ENCODE results near the gene SLC9A2. TPM values are rescaled to one million over a fixed set of nuclear protein-coding genes. Genes with fewer than 3 reads are reported as not detected.

SLC9A2 gene
- total RNA-seq, 1 donor from 2014 or later: 0.32 TPM

DNA sequence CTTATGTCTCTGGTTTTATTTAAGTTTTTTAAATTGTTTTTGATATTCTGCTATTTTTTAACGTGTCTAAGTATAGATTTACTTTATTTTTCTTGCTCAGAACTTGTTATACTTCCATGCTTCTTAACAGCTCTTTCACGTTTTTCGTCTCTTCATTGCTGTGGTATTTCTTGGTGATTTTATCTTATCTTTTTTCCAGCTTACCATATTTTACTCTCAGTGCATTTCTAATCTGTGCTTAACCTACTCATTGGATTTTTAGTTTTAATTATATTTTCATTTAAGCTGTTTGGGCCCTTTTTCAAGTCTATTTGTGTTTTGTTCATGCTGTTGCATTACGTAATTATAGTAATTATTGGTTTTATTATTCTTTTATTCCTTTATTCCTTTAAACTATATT is 11.1 kb downstream of the SLC9A2 start:
- Histone ChIP-seq H3K9ac (ENCODE audit: low read length) (no peak overlapping the region), H3K36me3 (ENCODE audit: insufficient read depth, low read length) (no peaks in the 10 kb centered on the region), H3K4me1 (ENCODE audit: insufficient read depth, low read length) (no peaks in the 10 kb centered on the region), H4K20me1 (ENCODE audit: insufficient read depth, low read length) (no peaks in the 10 kb centered on the region), H3K4me2 (ENCODE audit: low read length) (no peak overlapping the region), H3K9me3 (ENCODE audit: insufficient read depth, low read depth, low read length) (no peaks in the 10 kb centered on the region), H3K27me3 (ENCODE audit: insufficient read depth, low read length) (no peaks in the 10 kb centered on the region), H2AFZ (ENCODE audit: low read depth, low read length) (no peak overlapping the region), H3K4me3 (ENCODE audit: insufficient read depth, low read depth, low read length) (no peak overlapping the region), H3K79me2 (ENCODE audit: insufficient read depth, low read length) (no peaks in the 10 kb centered on the region), H3K27ac (ENCODE audit: low read depth, low read length) (no peak overlapping the region)
- DNase-seq (ENCODE audit: low read depth): no peak
- Mint-ChIP-seq H3K27me3 (ENCODE audit: low read depth, unreplicated experiment) (no peaks in the 10 kb centered on the region), H3K36me3 (ENCODE audit: low read depth, unreplicated experiment) (no peaks in the 10 kb centered on the region), H3K27ac (ENCODE audit: unreplicated experiment) (no peak overlapping the region), H3K4me1 (ENCODE audit: low read depth, unreplicated experiment) (peaks cover 3% of the 10 kb centered on the region), H3K9me3 (ENCODE audit: unreplicated experiment) (no peaks in the 10 kb centered on the region), H3K4me3 (ENCODE audit: unreplicated experiment) (no peak overlapping the region)
- FAIRE-seq: no peak
- TF ChIP-seq EZH2 (IDR thresholded peaks at IDR 0.05; ENCODE audit: insufficient read depth, low read length): no peak
- TF ChIP-seq, protein P1, sequence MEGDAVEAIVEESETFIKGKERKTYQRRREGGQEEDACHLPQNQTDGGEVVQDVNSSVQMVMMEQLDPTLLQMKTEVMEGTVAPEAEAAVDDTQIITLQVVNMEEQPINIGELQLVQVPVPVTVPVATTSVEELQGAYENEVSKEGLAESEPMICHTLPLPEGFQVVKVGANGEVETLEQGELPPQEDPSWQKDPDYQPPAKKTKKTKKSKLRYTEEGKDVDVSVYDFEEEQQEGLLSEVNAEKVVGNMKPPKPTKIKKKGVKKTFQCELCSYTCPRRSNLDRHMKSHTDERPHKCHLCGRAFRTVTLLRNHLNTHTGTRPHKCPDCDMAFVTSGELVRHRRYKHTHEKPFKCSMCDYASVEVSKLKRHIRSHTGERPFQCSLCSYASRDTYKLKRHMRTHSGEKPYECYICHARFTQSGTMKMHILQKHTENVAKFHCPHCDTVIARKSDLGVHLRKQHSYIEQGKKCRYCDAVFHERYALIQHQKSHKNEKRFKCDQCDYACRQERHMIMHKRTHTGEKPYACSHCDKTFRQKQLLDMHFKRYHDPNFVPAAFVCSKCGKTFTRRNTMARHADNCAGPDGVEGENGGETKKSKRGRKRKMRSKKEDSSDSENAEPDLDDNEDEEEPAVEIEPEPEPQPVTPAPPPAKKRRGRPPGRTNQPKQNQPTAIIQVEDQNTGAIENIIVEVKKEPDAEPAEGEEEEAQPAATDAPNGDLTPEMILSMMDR (IDR thresholded peaks at IDR 0.05; ENCODE audit: insufficient read depth, low read depth, low read length): no peak

DNA sequence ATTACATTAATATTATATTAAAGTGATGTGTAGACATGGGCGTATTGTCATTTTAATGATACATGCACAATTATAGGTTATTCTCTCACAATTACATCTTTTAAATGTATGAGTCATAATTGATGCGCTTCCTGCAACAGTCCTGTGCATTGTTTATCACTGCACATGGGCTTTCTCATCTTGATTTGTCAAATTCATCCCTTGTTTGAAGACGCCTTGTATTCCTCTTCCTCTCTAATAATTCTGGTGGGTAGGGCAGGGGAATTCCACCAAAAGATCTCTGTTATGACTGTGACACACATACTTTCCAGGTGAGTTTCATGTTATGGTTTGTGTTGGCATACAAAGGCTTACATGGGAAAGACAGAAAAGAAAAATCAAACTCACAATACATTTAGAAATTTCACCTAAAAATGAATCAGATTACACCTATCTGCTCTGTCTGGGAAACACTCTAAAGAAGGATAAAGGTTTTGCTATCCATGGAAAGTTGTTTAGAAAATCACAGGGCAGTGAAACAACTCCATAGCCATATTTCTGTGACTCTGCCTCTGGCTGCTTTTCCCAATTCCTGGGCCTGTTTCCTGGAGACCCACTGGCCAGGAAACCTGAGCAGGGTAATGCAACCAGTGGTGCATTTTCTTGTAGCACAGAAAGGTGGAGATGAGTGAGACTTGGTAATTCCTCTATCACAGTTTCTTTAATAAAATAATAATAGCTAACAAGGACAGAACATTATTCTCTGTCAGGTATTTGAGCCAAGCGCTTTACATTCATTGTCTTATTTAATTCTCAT is 13.2 kb downstream of the SLC9A2 start:
- Histone ChIP-seq H3K9me3 (ENCODE audit: insufficient read depth, low read depth, low read length) (no peaks in the 10 kb centered on the region), H3K4me1 (ENCODE audit: insufficient read depth, low read length) (no peaks in the 10 kb centered on the region), H3K27ac (ENCODE audit: low read depth, low read length) (no peak overlapping the region), H3K79me2 (ENCODE audit: insufficient read depth, low read length) (no peaks in the 10 kb centered on the region), H3K27me3 (ENCODE audit: insufficient read depth, low read length) (no peaks in the 10 kb centered on the region), H2AFZ (ENCODE audit: low read depth, low read length) (no peak overlapping the region), H3K4me2 (ENCODE audit: low read length) (no peak overlapping the region), H4K20me1 (ENCODE audit: insufficient read depth, low read length) (no peaks in the 10 kb centered on the region), H3K9ac (ENCODE audit: low read length) (no peak overlapping the region), H3K4me3 (ENCODE audit: insufficient read depth, low read depth, low read length) (no peak overlapping the region), H3K36me3 (ENCODE audit: insufficient read depth, low read length) (no peaks in the 10 kb centered on the region)
- TF ChIP-seq, protein P1 (IDR thresholded peaks at IDR 0.05; ENCODE audit: insufficient read depth, low read depth, low read length): no peak
- TF ChIP-seq EZH2 (IDR thresholded peaks at IDR 0.05; ENCODE audit: insufficient read depth, low read length): no peak
- no peaks in the 10 kb centered on the region for H3K9me3 Mint-ChIP-seq (ENCODE audit: unreplicated experiment)
- H3K36me3 Mint-ChIP-seq (ENCODE audit: low read depth, unreplicated experiment): no peaks in the 10 kb centered on the region
- peaks cover 4% of the 10 kb centered on the region for H3K27me3 Mint-ChIP-seq (ENCODE audit: low read depth, unreplicated experiment)
- no peak overlapping the region for H3K27ac Mint-ChIP-seq (ENCODE audit: unreplicated experiment)
- DNase-seq (ENCODE audit: low read depth): no peak
- no peak for FAIRE-seq
- peaks cover 3% of the 10 kb centered on the region for H3K4me1 Mint-ChIP-seq (ENCODE audit: low read depth, unreplicated experiment)
- no peak overlapping the region for H3K4me3 Mint-ChIP-seq (ENCODE audit: unreplicated experiment)

DNA sequence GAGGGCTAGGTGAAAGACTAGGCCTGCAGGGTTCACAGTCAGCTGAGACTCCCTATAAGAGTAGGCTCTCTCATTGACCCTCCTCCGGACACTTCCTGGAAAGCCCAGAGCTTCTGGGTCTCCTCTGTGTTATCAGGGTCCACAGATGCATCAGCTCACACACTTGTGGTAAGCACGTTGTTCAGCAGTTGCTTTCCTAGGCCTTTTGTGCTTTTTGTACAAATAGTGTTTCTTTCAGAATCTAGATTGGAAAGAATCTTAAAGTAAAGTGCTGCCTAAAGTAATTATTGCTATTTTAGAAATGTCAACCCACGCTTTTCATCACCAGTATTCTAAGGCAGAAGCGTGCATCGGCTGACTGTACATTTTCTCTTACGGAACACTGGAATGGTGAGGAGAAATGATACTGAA is 15.5 kb downstream of the SLC9A2 start:
- no peak for DNase-seq (ENCODE audit: low read depth)
- Histone ChIP-seq H3K4me3 (ENCODE audit: insufficient read depth, low read depth, low read length) (no peak overlapping the region), H3K27ac (ENCODE audit: low read depth, low read length) (no peak overlapping the region), H3K27me3 (ENCODE audit: insufficient read depth, low read length) (peaks cover under 1% of the 10 kb centered on the region), H3K9me3 (ENCODE audit: insufficient read depth, low read depth, low read length) (no peaks in the 10 kb centered on the region), H3K4me2 (ENCODE audit: low read length) (no peak overlapping the region), H3K79me2 (ENCODE audit: insufficient read depth, low read length) (no peaks in the 10 kb centered on the region), H3K4me1 (ENCODE audit: insufficient read depth, low read length) (no peaks in the 10 kb centered on the region), H2AFZ (ENCODE audit: low read depth, low read length) (no peak overlapping the region), H4K20me1 (ENCODE audit: insufficient read depth, low read length) (no peaks in the 10 kb centered on the region), H3K9ac (ENCODE audit: low read length) (no peak overlapping the region), H3K36me3 (ENCODE audit: insufficient read depth, low read length) (no peaks in the 10 kb centered on the region)
- H3K4me3 Mint-ChIP-seq (ENCODE audit: unreplicated experiment): no peak overlapping the region
- peaks cover 3% of the 10 kb centered on the region for H3K4me1 Mint-ChIP-seq (ENCODE audit: low read depth, unreplicated experiment)
- no peak for FAIRE-seq
- H3K9me3 Mint-ChIP-seq (ENCODE audit: unreplicated experiment): no peaks in the 10 kb centered on the region
- no peak overlapping the region for H3K27ac Mint-ChIP-seq (ENCODE audit: unreplicated experiment)
- TF ChIP-seq, protein P1 (IDR thresholded peaks at IDR 0.05; ENCODE audit: insufficient read depth, low read depth, low read length): no peak
- TF ChIP-seq EZH2 (IDR thresholded peaks at IDR 0.05; ENCODE audit: insufficient read depth, low read length): no peak
- H3K27me3 Mint-ChIP-seq (ENCODE audit: low read depth, unreplicated experiment): peaks cover 13% of the 10 kb centered on the region
- H3K36me3 Mint-ChIP-seq (ENCODE audit: low read depth, unreplicated experiment): no peaks in the 10 kb centered on the region
